Panc1 (cell line): Measurements from ENCODE around the gene ESRRG. TPM values are rescaled to one million over a fixed set of nuclear protein-coding genes. Genes with fewer than 3 reads are reported as not detected.

Experiments
- ATAC-seq: fragments of 200-7000 bp; cut with Tn5 transposase; 2 replicates; pipeline ENCODE4 v1.9.1; 2020; ENCODE audit warnings: mild to moderate bottlenecking, moderate library complexity
- BruUV-seq: library from RNA; stranded (reverse); fragments of 400-500 nt; replicated peaks from 2 replicates; lab custom pipeline; 2021; lab: Mats Ljungman, UMichigan
- CTCF ChIA-PET: fragments of 300-600 bp; sonication (Branson Sonifier 250); formaldehyde crosslinking; loops from one replicate; lab custom pipeline; 2022; ENCODE audit warnings: antibody characterized with exemption; lab: Charles Lee
- POLR2A ChIA-PET: fragments of 300-600 bp; sonication (Branson Sonifier 250); formaldehyde crosslinking; loops from one replicate; lab custom pipeline; 2022; ENCODE audit warnings: antibody characterized with exemption; lab: Charles Lee
- DNase-seq: peaks from one replicate; pipeline ENCODE4 v3.0.0-alpha.2; 2010; ENCODE audit warnings: low read depth, low spot score
- H3K27ac ChIP-seq: 2 replicates; pipeline ENCODE4 v1.5.1; 2011; ENCODE audit warnings: mild to moderate bottlenecking, low read length, inconsistent platforms
- H3K27me3 ChIP-seq: fragments of 200-500 bp; sonication (Bioruptor generic); 2 replicates; pipeline ENCODE4 v1.6.0; 2014; ENCODE audit warnings: low read length, inconsistent platforms; ENCODE audit not compliant: control insufficient read depth, insufficient read depth
- H3K36me3 ChIP-seq: fragments of 200-500 bp; sonication (Bioruptor generic); 2 replicates; pipeline ENCODE4 v1.5.1; 2014; ENCODE audit warnings: inconsistent platforms, mild to moderate bottlenecking, low read length, moderate library complexity; ENCODE audit not compliant: control insufficient read depth, insufficient read depth
- H3K4me1 ChIP-seq: 2 replicates; pipeline ENCODE4 v1.5.1; 2011; ENCODE audit warnings: inconsistent platforms, mild to moderate bottlenecking, low read length, moderate library complexity; ENCODE audit not compliant: control insufficient read depth, insufficient read depth
- H3K4me3 ChIP-seq, 2 experiments: 2 replicates each; pipeline ENCODE4 v1.5.1; 2011 to 2012; ENCODE audit warnings: low read depth in 2 of 2, low read length in 2 of 2, mild to moderate bottlenecking in 2 of 2, inconsistent platforms in 1 of 2, moderate library complexity in 1 of 2
- H3K9me3 ChIP-seq: fragments of 200-500 bp; sonication (Bioruptor generic); 2 replicates; pipeline ENCODE4 v1.5.1; 2014; ENCODE audit warnings: low read depth, mild to moderate bottlenecking, inconsistent platforms, low read length, moderate library complexity; ENCODE audit not compliant: control insufficient read depth, insufficient read depth
- POLR2AphosphoS5 ChIP-seq: IDR thresholded peaks from 2 replicates; pipeline ENCODE4 v1.6.1; 2012; ENCODE audit warnings: mild to moderate bottlenecking, low read depth, low read length, moderate library complexity
- SIN3A ChIP-seq: IDR thresholded peaks from 2 replicates; pipeline ENCODE4 v1.6.1; 2012; ENCODE audit warnings: low read depth, mild to moderate bottlenecking, low read length, moderate library complexity, borderline replicate concordance; ENCODE audit not compliant: insufficient read depth
- TCF7L2 ChIP-seq: IDR thresholded peaks from 2 replicates; pipeline ENCODE4 v1.6.1; 2011; ENCODE audit warnings: mild to moderate bottlenecking, low read depth, low read length, inconsistent platforms
- in situ Hi-C: cut with HindIII; loops from 2 replicates; pipeline ENCODE4 v1.10.0; 2016; ENCODE audit warnings: low sequenced_read_pairs, low pct_unique_long_range_greater_than_20kb
- intact Hi-C: fragments of 100-400 bp; cut with micrococcal nuclease; formaldehyde crosslinking; loops from one replicate; pipeline ENCODE4 v1.10.0; 2022; ENCODE audit not compliant: unreplicated experiment
- total RNA-seq: library from RNA; stranded (reverse); gene quantifications from one replicate; pipeline ENCODE4 v1.2.1, GENCODE V29; 2021; ENCODE audit not compliant: unreplicated experiment
- TF ChIP-seq, protein P1 (sequence below): fragments of 450-650 bp; IDR thresholded peaks from 2 replicates; pipeline ENCODE4 v1.5.1; 2017; ENCODE audit warnings: mild to moderate bottlenecking
- TF ChIP-seq, protein P2 (sequence below), 2 experiments: IDR thresholded peaks; 2 replicates each; pipeline ENCODE4 v1.6.1; 2011 to 2012; ENCODE audit warnings: low read depth in 2 of 2, control low read depth in 1 of 2, low read length in 1 of 2, mild to moderate bottlenecking in 1 of 2, moderate library complexity in 1 of 2; ENCODE audit not compliant: insufficient read depth in 1 of 2

The ESRRG gene
- total RNA-seq, 1 experiment from 2014 or later = not detected

DNA sequence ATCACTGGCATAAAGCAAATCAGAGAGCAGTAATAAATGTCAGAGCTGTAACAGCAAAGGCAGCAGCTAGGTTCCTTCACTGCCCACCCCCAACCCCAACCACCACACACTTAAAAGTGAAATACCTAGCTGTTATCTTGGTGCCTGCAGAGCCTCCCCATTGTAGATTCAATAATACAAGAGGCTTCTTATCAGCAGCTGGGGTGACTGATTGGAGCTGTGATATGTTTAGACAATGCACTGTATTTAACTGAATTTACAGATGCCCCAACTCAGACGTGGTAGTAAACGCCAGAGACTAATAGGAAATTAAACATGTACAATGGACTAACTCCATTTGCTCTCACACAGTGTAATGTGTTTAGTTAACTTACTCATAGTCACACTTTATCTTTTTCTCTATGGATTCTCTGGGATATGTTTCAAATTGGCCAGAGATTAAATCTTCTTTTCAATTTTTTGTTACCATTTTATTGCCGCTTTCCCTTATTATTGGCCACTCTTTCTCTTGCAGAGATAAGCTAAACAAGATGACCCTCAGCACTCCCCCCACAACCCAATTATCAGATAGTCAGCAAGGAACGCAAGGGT lies 117.1 kb downstream of the ESRRG start:
- intact Hi-C loops = no loop called here
- Histone ChIP-seq H3K4me3 (no peak overlapping the region), H3K36me3 (no peaks in the 10 kb centered on the region), H3K4me1 (no peaks in the 10 kb centered on the region), H3K27ac (no peak overlapping the region), H3K27me3 (peaks cover 3% of the 10 kb centered on the region; the same call in 1 of the 2 replicates), H3K9me3 (no peaks in the 10 kb centered on the region)
- in situ Hi-C loops = no loop called here
- no peak for DNase-seq
- POLR2A ChIA-PET = no interaction called here
- TF ChIP-seq POLR2AphosphoS5 = no peak
- TF ChIP-seq SIN3A = no peak
- TF ChIP-seq TCF7L2 = no peak
- TF ChIP-seq, protein P1, sequence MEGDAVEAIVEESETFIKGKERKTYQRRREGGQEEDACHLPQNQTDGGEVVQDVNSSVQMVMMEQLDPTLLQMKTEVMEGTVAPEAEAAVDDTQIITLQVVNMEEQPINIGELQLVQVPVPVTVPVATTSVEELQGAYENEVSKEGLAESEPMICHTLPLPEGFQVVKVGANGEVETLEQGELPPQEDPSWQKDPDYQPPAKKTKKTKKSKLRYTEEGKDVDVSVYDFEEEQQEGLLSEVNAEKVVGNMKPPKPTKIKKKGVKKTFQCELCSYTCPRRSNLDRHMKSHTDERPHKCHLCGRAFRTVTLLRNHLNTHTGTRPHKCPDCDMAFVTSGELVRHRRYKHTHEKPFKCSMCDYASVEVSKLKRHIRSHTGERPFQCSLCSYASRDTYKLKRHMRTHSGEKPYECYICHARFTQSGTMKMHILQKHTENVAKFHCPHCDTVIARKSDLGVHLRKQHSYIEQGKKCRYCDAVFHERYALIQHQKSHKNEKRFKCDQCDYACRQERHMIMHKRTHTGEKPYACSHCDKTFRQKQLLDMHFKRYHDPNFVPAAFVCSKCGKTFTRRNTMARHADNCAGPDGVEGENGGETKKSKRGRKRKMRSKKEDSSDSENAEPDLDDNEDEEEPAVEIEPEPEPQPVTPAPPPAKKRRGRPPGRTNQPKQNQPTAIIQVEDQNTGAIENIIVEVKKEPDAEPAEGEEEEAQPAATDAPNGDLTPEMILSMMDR = no peak
- TF ChIP-seq, protein P2, sequence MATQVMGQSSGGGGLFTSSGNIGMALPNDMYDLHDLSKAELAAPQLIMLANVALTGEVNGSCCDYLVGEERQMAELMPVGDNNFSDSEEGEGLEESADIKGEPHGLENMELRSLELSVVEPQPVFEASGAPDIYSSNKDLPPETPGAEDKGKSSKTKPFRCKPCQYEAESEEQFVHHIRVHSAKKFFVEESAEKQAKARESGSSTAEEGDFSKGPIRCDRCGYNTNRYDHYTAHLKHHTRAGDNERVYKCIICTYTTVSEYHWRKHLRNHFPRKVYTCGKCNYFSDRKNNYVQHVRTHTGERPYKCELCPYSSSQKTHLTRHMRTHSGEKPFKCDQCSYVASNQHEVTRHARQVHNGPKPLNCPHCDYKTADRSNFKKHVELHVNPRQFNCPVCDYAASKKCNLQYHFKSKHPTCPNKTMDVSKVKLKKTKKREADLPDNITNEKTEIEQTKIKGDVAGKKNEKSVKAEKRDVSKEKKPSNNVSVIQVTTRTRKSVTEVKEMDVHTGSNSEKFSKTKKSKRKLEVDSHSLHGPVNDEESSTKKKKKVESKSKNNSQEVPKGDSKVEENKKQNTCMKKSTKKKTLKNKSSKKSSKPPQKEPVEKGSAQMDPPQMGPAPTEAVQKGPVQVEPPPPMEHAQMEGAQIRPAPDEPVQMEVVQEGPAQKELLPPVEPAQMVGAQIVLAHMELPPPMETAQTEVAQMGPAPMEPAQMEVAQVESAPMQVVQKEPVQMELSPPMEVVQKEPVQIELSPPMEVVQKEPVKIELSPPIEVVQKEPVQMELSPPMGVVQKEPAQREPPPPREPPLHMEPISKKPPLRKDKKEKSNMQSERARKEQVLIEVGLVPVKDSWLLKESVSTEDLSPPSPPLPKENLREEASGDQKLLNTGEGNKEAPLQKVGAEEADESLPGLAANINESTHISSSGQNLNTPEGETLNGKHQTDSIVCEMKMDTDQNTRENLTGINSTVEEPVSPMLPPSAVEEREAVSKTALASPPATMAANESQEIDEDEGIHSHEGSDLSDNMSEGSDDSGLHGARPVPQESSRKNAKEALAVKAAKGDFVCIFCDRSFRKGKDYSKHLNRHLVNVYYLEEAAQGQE (IDR thresholded peaks at IDR 0.05; ENCODE audit: insufficient read depth in 1 of 2, low read depth in 2 of 2, low read length in 1 of 2) = no peak
- BruUV-seq = no TSS peak
- no peak for ATAC-seq
- CTCF ChIA-PET = no interaction called here

DNA sequence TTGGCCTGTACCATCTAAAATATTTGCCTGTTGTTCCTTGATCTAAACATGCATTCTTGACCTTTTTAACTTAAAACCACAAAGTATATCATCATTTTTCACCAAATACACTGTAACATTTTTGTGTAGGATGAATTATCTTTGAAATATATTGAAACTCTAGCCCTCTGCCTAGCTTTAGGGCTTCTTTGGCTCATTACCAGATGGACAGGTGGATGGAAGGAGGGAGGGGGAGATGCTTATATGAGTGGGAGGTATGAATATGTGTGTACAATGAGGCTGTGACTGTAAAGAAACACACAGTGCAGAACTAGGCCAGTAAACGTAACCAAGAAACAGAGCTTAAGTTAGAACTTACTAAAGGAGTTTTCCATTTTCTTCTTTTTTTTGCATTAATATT lies 118.5 kb downstream of the ESRRG start:
- in situ Hi-C loops = no loop called here
- no TSS peak for BruUV-seq
- POLR2A ChIA-PET = no interaction called here

More for the DNA sequence above, 118.5 kb downstream of the ESRRG start:
- CTCF ChIA-PET = no interaction called here
- no peak overlapping the region for H3K4me3 ChIP-seq
- DNase-seq (no peak), ATAC-seq (no peak)
- peaks cover 3% of the 10 kb centered on the region; the same call in 1 of the 2 replicates for H3K27me3 ChIP-seq
- no peaks in the 10 kb centered on the region for H3K36me3 ChIP-seq
- intact Hi-C loops = no loop called here
- TF ChIP-seq, protein P2 (IDR thresholded peaks at IDR 0.05; ENCODE audit: insufficient read depth in 1 of 2, low read depth in 2 of 2, low read length in 1 of 2) = no peak
- no peak for TF ChIP-seq POLR2AphosphoS5
- TF ChIP-seq SIN3A = no peak
- H3K27ac ChIP-seq = no peak overlapping the region
- peaks cover 4% of the 10 kb centered on the region; the same call in 1 of the 2 replicates for H3K4me1 ChIP-seq
- no peaks in the 10 kb centered on the region for H3K9me3 ChIP-seq
